ACHN (cell line): ENCODE results near the gene FAF1.

Experiments
- DNase-seq: peaks from one replicate; pipeline ENCODE4 v3.0.0-alpha.2; 2015
- in situ Hi-C: cut with HindIII; loops from 2 replicates; pipeline ENCODE4 v1.10.0; 2017; ENCODE audit warnings: low sequenced_read_pairs, low pct_ligation_motif_present, low pct_unique_long_range_greater_than_20kb

Gene FAF1

DNA sequence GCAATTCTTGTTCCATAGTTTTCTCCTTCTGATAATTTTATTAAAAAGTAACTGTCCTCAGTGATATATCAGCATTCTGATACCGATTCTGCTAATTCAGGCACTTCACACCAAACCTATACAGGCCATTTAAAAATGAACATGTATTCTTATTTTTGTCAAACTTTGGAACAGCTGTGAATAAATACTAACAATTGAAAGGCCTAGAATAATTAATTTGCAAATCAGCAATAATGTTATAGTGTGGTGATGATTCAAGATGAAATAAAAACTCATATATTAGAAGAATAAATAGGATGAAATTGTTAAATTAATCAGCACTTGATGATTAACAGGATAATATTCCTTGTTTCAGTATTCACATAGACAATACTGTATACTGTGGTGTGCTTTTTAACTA lies 19.9 kb upstream of the FAF1 start:
- no peak for DNase-seq
- in situ Hi-C loops: no loop called here

DNA sequence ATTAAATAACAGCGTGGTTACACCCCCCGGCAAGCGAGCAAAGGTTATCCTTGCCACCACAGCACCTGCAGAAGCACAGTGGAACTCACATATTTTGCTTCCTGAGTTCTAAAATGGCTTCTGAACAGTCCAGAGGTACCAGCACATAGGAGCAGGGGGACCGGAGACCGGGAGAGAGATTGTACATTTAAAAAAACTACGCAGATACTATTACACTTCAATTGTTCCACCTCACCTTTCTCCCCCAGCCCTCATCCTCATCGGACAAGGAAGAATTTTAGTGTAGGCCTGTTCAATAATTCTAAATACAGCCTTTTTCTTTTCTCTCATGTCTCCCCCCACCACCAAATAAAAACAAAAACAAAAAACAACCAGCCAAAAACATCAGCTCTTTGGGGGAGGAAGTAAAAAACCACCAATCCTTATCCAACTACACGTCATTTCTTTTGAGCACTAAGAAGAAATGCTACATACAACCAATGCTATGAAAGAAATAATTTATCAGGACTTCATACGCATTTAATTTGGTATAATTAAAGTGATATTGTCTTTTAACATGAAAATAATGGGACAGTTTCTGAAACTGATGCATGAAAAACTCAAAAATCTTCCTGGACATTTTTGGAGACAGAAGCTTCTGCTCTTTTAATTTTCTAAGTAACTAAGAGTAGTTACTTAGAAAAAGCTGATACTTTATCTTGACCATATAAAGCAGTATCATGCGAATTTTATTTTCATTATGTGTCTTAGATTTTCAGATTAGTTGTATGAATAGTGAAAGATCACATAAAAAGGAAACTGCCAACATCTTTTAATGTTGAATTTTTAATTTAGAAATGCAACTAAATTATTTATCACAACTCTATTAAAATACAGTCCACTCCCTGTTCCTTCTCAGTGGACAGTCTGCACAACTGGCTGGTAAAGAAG lies 19.1 kb upstream of the FAF1 start:
- in situ Hi-C loops: no loop called here
- peak; percentile 67 for DNase-seq

DNA sequence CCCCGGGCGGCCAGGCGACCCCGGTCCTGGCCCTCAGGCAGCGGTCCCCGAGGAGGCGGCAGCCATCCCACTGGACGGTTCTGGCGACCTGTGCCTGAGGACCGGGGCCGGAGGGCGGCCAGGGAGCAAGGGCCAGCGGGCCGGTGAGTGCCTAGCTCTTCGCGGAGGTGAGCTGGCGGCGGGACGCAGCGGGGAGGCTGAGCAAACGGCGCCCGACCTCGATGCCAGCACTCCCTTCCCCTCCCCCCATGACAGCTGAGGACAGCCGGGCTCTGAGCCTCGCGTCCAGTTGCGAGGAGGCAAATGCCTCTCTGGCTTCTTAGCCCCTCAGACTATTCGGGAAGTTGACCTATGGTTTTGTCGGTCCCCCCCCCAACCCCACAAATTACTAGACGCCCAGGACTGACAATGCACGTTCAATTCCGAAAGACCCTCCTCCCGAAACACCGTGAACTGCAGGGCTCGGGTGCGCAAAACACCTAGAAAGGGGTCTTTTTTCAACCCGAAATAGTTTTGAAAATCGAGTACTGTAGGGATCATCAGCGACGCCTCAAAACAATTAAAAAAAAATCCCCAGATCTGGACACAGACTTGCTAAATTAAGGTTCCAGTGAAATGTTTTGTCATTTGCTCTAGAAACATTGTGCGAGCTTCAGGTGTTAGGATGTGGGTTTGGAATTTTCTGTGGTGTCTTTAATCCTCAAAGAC lies 18.2 kb upstream of the FAF1 start:
- in situ Hi-C loops: no loop called here
- DNase-seq: peak; percentile 79

DNA sequence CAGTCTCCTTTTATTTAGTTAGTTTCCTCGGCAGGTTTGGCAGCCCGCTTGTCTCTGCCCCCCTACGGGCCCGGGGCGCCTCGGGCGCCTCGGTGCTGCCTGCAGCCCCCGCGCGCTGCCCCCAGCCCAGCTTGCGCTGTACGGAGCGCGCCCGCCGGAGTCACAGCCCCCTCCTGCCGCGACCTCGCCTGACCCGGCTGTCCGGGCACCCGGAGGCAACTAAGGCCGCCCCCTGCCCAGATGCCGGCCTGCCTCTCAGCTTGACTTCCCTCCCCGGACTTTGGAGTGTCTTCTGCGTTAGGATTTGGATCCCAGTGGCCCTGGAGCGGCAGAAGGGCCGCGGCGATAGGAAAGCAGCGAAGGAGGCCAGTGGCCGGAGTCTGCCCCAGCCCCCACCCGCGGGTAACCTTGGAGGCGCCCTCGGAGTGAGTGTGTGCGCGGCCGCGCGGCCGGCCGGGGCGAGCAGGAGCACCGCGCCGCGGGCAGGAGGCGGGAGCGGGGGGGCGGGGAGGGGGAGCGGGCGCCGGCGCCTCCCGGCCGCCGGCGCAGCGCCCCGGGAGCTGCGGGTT lies 17.6 kb upstream of the FAF1 start:
- in situ Hi-C loops: no loop called here
- peak; percentile 67 for DNase-seq

DNA sequence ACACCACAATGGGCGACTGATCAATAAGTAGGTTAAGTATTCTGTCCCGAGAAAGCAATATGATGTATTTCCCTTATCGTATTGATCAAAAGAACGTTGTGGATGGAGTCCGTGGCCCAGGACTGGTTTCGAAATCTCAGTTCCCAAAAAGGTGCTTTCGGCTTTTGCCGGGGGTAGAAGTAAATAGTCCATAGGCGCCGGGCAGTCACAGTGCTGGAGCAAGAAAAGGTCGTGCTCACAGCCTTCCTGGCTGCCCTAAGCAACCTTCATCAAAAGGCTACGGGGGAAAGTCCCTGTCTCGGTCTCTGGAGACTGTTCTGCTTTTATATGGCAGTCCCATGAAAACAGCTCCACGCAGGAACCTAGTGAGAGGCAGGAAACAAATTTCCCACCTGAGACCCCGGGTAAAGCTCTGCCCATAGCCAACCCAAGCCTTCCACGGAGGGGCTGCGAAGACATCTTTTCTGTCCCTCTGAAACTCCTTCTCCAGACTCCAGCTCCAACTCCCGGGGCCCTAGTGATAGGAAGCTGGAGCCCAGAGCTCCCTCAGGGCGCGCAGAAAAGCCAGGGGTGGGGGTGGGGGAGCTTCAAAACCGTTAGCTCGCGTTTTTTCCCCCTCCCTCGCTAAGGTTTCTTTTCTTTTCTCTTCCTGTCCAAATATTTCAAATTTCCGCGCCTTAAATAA lies 17.0 kb upstream of the FAF1 start:
- in situ Hi-C loops: no loop called here
- peak; percentile 60 for DNase-seq

DNA sequence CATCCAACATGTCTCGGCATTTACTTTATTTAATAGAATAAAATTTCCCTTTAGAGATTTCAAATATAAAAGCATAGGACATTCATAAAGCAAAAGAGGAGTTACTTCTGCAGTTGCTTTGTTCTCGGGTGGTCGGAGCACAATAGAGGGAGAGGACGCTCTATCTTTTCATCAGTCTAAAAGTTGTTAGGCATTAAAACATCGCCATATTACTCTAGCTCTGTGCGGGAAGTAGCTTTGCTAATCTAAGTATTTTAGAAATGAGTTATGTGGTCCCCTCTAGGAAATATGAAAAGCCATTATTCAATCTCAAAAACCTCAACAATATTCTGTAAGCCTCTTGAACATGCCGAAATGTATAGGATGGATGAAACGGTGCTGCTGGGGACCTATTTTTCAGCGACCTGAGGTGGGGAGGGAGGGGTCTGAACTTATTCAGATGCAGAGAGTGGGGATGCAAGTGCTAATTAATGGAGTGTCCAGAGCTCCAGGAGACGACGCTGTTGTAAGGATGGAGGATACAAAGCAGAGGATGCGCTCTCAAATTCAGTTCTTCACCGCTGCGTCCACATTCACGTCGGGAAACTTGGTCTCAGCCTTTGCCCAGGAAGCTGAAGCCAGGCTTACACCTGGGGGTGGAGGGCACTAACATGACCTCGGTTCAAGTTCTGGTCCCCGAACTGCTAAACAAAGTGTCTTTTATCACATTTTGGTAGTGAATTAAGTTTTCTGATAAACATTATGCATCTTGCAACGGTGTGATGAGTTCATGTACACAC lies 16.2 kb upstream of the FAF1 start:
- DNase-seq: peak; percentile 45
- in situ Hi-C loops: no loop called here

DNA sequence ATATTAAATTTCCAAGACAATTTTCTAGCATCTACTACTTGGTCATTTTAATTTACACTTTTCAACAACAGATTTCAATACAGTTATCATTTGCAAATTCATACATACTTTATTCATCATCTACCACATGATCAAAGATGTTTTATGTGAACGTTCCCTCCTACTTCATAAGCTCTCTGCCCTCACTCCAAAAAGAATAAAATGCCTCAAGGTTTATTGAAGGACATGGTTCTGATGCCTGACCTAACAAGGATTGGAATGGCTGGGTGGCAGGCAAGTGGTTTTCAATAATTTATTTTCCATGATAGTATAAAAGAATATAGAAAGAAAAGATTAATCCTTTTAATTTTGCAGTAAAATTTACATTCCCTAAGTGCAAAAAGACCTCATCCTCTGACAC lies 15.4 kb upstream of the FAF1 start:
- DNase-seq: peak; percentile 39
- in situ Hi-C loops: no loop called here

DNA sequence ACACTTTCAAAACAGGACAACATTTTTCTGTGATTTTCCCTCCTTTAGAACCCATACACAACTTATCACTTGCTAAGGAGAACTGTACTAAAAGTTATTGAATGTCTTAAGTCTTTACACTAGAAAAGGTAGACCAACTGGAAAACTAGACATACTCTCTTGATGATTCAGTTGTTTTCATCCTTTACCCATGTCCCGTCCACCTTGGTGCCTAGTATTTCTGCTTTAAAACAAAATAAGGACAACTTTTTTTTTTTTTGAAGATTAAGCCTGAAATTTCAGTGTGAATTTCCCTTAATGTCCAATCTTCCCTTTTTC lies 14.5 kb upstream of the FAF1 start:
- in situ Hi-C loops: no loop called here
- DNase-seq: peak; percentile 46

DNA sequence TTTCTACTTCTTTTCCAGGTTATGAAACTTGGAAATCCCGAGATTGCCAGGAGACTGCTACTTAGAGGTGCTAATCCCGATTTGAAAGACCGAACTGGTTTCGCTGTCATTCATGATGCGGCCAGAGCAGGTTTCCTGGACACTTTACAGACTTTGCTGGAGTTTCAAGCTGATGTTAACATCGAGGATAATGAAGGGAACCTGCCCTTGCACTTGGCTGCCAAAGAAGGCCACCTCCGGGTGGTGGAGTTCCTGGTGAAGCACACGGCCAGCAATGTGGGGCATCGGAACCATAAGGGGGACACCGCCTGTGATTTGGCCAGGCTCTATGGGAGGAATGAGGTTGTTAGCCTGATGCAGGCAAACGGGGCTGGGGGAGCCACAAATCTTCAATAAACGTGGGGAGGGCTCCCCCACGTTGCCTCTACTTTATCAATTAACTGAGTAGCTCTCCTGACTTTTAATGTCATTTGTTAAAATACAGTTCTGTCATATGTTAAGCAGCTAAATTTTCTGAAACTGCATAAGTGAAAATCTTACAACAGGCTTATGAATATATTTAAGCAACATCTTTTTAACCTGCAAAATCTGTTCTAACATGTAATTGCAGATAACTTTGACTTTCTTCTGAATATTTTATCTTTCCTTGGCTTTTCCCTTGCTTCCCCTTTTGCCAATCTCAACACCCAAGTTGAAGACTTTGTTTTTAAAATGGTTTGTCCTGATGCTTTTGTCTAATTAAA lies 14.0 kb upstream of the FAF1 start:
- in situ Hi-C loops: no loop called here
- peak; percentile 47 for DNase-seq

DNA sequence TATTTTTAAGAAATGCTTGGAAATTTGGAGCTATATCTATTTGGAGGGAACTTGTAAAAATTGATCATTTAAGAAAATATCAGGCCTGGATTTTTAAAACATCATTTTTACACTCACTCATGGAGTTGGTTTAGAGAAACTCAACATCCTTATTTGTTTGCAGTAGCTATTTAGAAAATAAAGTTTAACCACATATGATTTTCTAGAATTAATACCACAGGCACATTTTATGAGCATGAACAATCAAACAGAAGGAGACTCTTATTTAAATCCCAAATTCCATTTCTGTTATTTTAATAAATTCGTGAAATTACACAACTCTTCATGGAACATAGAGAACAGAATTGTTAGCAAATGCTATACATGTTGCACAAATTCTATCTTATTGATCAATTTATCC lies 13.2 kb upstream of the FAF1 start:
- in situ Hi-C loops: no loop called here
- no peak for DNase-seq

DNA sequence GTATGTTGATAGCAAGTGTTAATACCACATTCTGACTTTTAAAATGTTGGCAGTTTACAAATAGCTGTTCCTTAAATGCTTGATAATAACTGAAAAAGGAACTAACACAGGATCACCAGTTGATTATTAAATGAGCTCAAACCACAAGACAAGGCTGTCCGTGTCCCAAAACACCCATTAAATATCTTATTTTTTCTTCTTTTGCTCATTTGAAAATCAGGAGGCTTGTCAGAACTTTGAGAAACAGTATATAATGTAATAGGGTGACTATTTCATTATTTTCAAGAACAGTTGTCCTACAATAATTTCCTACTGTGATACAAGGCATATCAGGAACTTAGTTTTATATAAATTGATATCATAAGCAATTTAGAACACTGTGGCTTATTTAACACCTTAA lies 12.7 kb upstream of the FAF1 start:
- no peak for DNase-seq
- in situ Hi-C loops: no loop called here

DNA sequence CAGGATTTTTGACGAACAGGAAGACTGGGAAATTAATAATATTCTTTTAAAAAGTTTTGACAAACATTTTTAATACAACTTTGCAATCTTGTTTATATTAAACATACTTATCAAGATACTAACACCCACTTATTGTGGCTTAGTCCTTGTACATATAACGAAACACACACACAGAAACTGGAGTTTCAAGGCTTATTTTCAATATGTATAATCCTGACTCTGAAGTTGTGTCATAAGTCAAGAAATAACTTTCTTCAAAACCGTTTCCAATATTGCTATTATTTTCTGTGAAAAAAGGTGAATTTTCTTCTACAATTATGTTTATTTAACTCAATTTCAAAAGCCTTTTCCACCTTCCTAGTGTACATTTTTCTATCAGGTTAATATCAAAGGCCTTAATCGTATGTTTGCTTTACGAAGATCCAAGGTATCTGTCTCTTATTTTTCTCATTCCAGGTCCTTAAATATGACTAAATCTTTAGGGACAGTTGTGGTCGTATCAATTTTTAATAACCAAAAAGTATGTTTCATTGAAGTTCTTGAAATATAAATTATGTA lies 11.8 kb upstream of the FAF1 start:
- in situ Hi-C loops: no loop called here
- DNase-seq: no peak

DNA sequence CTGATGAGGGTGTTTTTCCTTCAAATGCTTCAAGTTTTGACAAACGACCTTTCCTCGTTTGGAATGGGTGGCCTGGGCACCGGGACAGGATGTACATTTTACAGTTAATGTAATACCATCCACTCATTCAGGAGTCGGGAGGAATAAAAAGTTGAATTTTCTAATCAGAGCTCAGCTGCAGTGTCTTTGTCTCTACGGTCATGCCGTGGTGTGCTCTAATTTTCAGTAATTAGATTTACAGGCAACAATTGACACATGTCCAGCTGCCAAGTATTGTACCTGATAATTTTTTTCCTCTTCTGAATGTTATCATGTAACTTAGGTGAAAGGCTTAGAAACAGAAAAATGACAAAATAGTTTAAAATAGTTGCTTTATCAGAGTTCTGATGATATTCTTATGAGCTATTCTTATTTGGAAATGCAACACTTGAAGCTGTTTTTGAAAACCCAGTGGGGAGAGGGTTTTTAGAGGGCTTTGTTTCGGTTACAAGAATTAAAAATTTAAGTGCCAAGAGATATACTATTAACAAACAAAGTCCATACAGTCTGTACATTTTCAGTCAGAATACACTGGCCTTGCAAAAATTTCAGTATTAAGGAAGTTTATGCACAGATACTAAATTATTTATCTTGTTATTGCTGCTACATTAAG lies 11.0 kb upstream of the FAF1 start:
- in situ Hi-C loops: no loop called here
- DNase-seq: no peak

DNA sequence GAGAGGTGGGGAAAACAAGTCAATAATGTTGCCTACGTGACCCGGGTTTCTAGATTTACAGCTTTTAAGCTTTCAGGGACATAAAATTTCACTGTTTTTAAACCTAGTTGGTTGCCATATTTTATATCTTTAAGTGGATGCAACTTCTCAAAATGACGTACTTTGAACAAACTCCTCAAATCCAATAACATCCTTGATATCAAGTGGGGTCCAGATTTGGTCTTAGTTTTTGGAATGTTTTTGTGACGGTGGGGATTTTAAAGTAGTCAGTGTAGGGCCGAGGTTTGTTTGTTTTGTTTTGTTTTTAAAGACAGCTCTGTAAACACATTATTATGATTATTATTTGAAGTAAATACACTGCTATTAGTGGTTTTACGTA lies 10.4 kb upstream of the FAF1 start:
- in situ Hi-C loops: no loop called here

DNA sequence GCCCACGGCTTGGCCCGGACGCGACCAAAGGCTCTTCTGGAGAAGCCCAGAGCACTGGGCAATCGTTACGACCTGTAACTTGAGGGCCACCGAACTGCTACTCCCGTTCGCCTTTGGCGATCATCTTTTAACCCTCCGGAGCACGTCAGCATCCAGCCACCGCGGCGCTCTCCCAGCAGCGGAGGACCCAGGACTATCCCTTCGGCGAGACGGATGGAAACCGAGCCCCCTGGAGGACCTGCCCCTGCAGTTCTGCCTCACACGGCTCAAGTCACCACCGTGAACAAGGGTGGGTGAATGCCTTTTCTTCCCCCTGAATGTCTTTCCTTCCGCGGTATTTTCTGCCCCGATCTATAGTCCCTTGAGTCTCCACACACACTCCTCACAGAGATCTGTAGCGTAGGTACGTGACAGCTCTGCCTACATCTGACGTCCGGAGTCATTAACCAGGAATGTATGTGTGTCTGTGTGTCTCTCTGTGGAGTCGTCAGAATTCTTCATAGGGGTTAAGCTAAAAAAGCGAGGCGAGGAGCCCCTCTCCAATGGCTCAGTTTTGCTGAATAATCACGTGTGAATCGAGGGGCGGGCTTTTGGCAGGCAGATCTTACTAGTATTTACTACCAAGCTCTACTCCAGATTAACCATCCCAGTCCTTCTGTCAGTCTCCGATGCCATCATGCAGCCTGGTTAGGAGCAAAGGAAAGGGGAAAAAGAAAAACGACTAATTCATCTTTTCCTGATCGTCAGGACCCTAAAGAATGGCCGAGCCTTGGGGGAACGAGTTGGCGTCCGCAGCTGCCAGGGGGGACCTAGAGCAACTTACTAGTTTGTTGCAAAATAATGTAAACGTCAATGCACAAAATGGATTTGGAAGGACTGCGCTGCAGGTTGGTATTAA lies 9.8 kb upstream of the FAF1 start, which contains the start of gene CDKN2C:
Gene CDKN2C, plus strand, starts transcription at position 635 of the 898 bp plus-strand sequence. Its CDS starts 124 bp downstream, at position 759.
- DNase-seq: peak; percentile 79
- in situ Hi-C loops: no loop called here

More for the DNA sequence above, 10.4 kb upstream of the FAF1 start:
- DNase-seq: no peak
